ENCODE results near the gene ZNF396.

The ZNF396 gene

GRCh38 chr18:35335866-35336265 lies 41.3 kb downstream of the ZNF396 start:
- no peak for DNase-seq (ENCODE audit: low read depth in 2 of 2)

DNA sequence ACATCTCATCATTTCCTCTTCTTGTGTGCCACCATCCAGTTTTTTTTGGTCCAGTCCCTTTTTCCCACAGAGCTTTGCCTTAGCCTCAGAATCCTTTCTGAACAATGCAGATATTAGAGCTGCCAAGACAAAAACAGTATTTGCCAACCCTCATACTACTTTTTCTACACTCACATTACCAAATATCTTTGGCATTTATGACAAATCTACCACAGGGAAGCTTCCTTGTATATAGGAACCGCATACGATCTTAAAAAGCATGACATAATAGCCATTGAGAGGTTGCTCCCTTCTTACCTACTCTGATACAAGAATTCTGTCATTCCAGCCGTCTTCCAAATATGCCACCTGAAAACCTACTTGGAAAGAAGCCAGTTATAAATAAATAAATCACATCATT lies 42.3 kb downstream of the ZNF396 start:
- no peak for DNase-seq (ENCODE audit: low read depth in 2 of 2)

DNA sequence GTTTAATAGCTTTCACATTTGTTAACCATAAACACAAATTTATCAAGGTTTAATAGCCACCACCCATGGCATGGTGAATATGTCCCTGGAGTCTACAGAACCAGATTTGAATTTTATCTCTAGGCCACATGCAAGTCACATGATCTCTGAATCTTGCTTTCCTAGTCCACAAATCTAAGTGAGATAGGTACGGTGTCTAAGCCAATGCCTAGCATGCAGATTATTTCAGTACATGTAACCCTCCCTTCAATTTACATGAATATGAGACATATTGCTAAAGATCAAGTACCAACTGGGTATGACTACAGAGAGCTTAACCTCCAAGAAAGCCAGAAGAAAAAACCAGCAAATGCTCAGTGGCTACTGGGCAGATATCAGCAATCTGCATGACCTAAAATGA lies 42.9 kb downstream of the ZNF396 start:
- DNase-seq (ENCODE audit: low read depth in 2 of 2): no peak

DNA sequence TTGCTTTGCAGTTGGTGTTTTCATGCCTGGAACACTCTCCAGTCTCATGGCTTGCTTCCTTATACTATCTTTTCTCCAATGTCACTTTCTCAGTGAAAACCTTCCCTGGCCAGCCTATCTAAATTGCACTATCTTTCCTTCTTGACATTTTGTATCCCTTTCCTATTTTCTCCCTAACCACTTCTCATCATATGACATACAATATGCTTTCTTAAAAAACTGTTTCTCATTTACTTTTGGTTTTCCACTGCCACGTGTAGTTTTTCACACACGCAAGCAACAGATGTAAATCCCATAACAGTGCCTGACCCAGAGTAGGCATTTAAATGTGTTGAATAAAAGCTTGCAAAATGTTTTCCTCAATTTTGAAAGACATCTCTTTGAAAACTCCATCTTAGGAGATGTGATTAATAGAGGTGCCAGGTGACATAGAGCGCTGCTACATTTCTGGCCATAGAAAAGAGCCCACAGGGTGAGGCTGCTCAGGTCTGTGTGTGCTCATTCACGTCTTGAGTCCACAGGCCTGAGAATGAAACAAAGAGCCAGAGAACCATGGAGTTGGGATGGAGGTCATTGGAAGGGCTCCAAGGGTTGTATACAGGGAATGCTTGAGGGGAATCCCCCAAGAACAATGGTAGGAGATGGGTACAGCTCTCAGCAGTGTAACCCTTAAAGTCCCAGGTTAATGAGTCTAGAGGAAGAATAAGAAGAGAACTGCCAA lies 45.6 kb downstream of the ZNF396 start:
- DNase-seq (ENCODE audit: low read depth in 2 of 2): no peak

DNA sequence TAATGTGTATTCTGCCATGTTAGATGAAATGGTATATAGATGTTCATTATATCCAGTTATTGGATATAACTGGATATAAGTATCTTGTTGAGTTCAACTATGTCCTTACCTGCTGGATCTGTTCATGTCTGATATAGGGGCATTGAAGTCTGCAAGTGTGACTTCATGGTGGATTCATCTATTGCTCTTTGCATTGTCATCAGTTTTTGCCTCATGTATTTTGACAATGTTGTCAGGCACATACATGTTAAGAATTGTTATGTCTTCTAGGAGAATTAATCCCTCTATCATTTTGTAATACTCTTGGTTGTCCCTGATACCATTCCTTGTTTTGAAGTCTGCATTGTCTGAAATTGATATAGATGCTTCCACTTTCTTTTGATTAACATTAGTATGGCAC lies 48.3 kb downstream of the ZNF396 start:
- no peak for DNase-seq (ENCODE audit: low read depth in 2 of 2)

DNA sequence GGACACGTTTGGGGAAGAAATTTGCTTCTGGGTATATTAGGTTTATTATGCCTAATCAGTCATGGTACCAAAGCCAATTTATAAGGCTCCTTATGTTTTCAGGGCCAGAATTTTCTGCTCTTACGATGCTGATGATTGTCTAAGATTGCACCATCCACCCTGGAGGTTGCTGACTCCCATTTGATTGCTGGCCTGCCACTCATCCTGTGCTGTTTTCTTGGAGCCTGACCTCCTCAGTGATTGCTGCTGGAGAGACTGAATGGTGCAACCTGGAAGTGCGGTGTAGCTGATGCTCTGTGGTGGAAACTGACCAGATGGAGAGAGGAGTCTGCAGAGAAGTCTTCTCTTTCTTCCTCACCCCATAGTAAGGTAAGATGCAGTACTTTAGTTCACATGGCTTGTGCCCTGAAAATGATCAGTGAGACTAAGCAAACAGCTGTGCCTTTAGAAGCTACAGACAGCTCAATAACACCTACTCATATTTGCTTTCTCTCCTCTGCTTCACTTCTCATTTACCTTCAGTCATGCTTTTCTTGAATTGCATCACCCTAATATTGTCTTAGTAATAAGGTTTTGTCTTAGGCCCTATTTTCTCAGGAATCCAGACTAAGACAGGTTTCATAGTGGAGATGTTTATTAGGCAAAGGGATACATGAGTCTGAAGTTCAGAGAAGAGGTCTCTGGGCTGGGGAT lies 50.3 kb downstream of the ZNF396 start:
- no peak for DNase-seq (ENCODE audit: low read depth in 2 of 2)

DNA sequence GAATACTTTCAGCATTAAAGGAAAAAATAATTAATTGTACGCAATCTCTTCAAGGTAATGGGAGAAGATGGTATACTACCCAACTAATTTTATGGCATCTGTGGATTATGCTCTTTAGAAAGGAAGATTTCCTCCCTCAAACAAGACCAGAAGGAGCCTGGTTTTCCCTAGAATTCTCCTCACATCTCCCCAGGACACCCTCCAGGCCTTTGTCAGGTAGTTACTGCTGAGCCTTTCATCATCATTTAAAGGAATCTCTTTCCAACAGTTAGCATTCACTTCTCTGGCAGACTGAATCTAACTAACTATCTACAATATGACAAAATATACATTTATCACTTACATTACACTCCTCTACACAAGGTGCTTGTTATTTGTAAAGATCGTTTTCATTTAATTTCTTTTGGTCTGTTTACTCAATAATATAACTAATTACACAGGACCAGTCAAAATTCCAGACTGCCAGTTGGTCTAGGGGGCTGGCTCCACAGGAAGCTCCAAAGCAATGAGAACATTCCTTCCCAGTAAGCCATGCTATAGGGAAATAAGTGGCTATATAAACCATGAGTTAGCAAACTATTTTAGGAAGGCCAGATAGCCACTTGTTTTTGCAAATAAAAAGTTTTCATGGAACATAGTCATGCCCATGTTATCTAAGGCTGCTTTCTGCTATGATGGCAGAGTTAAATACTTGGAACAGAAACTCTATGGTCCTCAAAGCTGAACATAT lies 52.0 kb downstream of the ZNF396 start:
- DNase-seq (ENCODE audit: low read depth in 2 of 2): no peak

- DNase-seq (ENCODE audit: low read depth in 2 of 2): no peak
Measured at GRCh38 chr18:35322486-35323458, 54.4 kb downstream of the ZNF396 start.

All from stimulated activated CD4-positive, alpha-beta T cell treated with anti-CD3 and anti-CD28 coated beads, Interleukin-15, amount 100 ng/mL, for 48 hours (primary cell).